Caco-2 (cell line): Measurements from ENCODE around the gene BACE2. TPM values are rescaled to one million over a fixed set of nuclear protein-coding genes. Genes with fewer than 3 reads are reported as not detected.

Experiments
- BruUV-seq: library from RNA; stranded (reverse); fragments of 400-500 nt; replicated peaks from 2 replicates; lab custom pipeline; 2021; lab: Mats Ljungman, UMichigan
- CTCF ChIA-PET: fragments of 300-600 bp; sonication (Branson Sonifier 250); formaldehyde crosslinking; loops from one replicate; lab custom pipeline; 2022; ENCODE audit warnings: antibody characterized with exemption; lab: Charles Lee
- POLR2A ChIA-PET: fragments of 300-600 bp; sonication (Branson Sonifier 250); formaldehyde crosslinking; loops from one replicate; lab custom pipeline; 2022; ENCODE audit warnings: antibody characterized with exemption; lab: Charles Lee
- DNase-seq, 2 experiments: peaks; one replicate each; pipeline versions ENCODE4 v3.0.0 to v3.0.0-alpha.2; 2020 to 2022
- H3K27me3 ChIP-seq: replicated peaks from 2 replicates; pipeline ENCODE4 v1.6.0; 2011; ENCODE audit warnings: low read length; ENCODE audit not compliant: control insufficient read depth, insufficient read depth
- H3K36me3 ChIP-seq: 2 replicates; pipeline ENCODE4 v1.5.1; 2011; ENCODE audit warnings: low read length; ENCODE audit not compliant: control insufficient read depth, insufficient read depth
- H3K4me1 ChIP-seq: fragments of 250-450 bp; sonication (Bioruptor Pico); 2 replicates; pipeline ENCODE4 v1.5.1; 2020; ENCODE audit warnings: mild to moderate bottlenecking
- H3K4me3 ChIP-seq: 2 replicates; pipeline ENCODE4 v1.5.1; 2011; ENCODE audit warnings: low read depth, mild to moderate bottlenecking, control low read depth, low read length
- H3K9me3 ChIP-seq: fragments of 250-450 bp; sonication (Bioruptor Pico); 2 replicates; pipeline ENCODE4 v1.5.1; 2020; ENCODE audit warnings: mild to moderate bottlenecking, moderate library complexity
- H3K27ac Mint-ChIP-seq: one replicate; pipeline ENCODE4 v1.8.0; 2022; ENCODE audit warnings: mixed read lengths; ENCODE audit not compliant: unreplicated experiment
- H3K27me3 Mint-ChIP-seq: one replicate; pipeline ENCODE4 v1.8.0; 2022; ENCODE audit warnings: mixed read lengths; ENCODE audit not compliant: insufficient read depth, unreplicated experiment
- H3K36me3 Mint-ChIP-seq: one replicate; pipeline ENCODE4 v1.8.0; 2022; ENCODE audit warnings: mild to moderate bottlenecking, mixed read lengths; ENCODE audit not compliant: insufficient read depth, unreplicated experiment
- H3K4me1 Mint-ChIP-seq: one replicate; pipeline ENCODE4 v1.8.0; 2022; ENCODE audit warnings: low read depth, mixed read lengths; ENCODE audit not compliant: unreplicated experiment
- H3K4me3 Mint-ChIP-seq: one replicate; pipeline ENCODE4 v1.8.0; 2022; ENCODE audit warnings: mild to moderate bottlenecking, moderate library complexity, mixed read lengths; ENCODE audit not compliant: unreplicated experiment
- H3K9me3 Mint-ChIP-seq: one replicate; pipeline ENCODE4 v1.8.0; 2022; ENCODE audit warnings: mixed read lengths; ENCODE audit not compliant: unreplicated experiment
- CTCF ChIP-seq, 2 experiments: fragments of 200-600 bp in 1 of 2; IDR thresholded peaks; 1 replicate in 1 of 2; 2 replicates in 1 of 2; pipeline versions ENCODE4 v1.5.1 to v1.8.0; 2011 to 2022; ENCODE audit warnings: antibody characterized with exemption in 1 of 2, control low read depth in 1 of 2, inconsistent platforms in 1 of 2, low read depth in 1 of 2, low read length in 1 of 2, mild to moderate bottlenecking in 1 of 2, moderate library complexity in 1 of 2; ENCODE audit not compliant: insufficient read depth in 1 of 2, severe bottlenecking in 1 of 2, unreplicated experiment in 1 of 2
- intact Hi-C: fragments of 100-400 bp; cut with micrococcal nuclease; formaldehyde crosslinking; loops from one replicate; pipeline ENCODE4 v1.10.0; 2022; ENCODE audit not compliant: unreplicated experiment
- total RNA-seq: library from RNA; stranded (reverse); gene quantifications from 2 replicates; pipeline ENCODE4 v1.2.3, GENCODE V29; 2022

The BACE2 gene
- total RNA-seq, 1 experiment from 2014 or later: 8.8 TPM

- DNase-seq: no peak
- no TSS peak for BruUV-seq
- ChIA-PET CTCF (no interaction called here), POLR2A (no interaction called here)
- peaks cover 9% of the 10 kb centered on the region for H3K27me3 Mint-ChIP-seq
- Histone ChIP-seq H3K4me3 (no peak overlapping the region), H3K9me3 (no peaks in the 10 kb centered on the region), H3K4me1 (no peaks in the 10 kb centered on the region), H3K27me3 (no peaks in the 10 kb centered on the region), H3K36me3 (no peaks in the 10 kb centered on the region)
- H3K9me3 Mint-ChIP-seq: no peaks in the 10 kb centered on the region
- intact Hi-C loops: no loop called here
- no peak overlapping the region for H3K27ac Mint-ChIP-seq
- H3K36me3 Mint-ChIP-seq: no peaks in the 10 kb centered on the region
- H3K4me3 Mint-ChIP-seq: no peak overlapping the region
- H3K4me1 Mint-ChIP-seq: peaks cover 8% of the 10 kb centered on the region
- TF ChIP-seq CTCF (IDR thresholded peaks at IDR 0.05; ENCODE audit: insufficient read depth in 1 of 2, low read depth in 1 of 2, low read length in 1 of 2, severe bottlenecking in 1 of 2, unreplicated experiment in 1 of 2): no peak
Measured at GRCh38 chr21:41138711-41139110, 29.2 kb upstream of the BACE2 start.

- BruUV-seq: no TSS peak
- H3K27me3 Mint-ChIP-seq: peaks cover 9% of the 10 kb centered on the region
- no peaks in the 10 kb centered on the region for H3K9me3 ChIP-seq
- POLR2A ChIA-PET: no interaction called here
- TF ChIP-seq CTCF (IDR thresholded peaks at IDR 0.05; ENCODE audit: insufficient read depth in 1 of 2, low read depth in 1 of 2, low read length in 1 of 2, severe bottlenecking in 1 of 2, unreplicated experiment in 1 of 2): no peak
- H3K4me3 ChIP-seq: no peak overlapping the region
- H3K27me3 ChIP-seq: no peaks in the 10 kb centered on the region
- DNase-seq: no peak
- H3K9me3 Mint-ChIP-seq: no peaks in the 10 kb centered on the region
- CTCF ChIA-PET: no interaction called here
- no peaks in the 10 kb centered on the region for H3K36me3 ChIP-seq
- H3K36me3 Mint-ChIP-seq: no peaks in the 10 kb centered on the region
- H3K4me1 ChIP-seq: no peaks in the 10 kb centered on the region
- H3K4me1 Mint-ChIP-seq: peaks cover 8% of the 10 kb centered on the region
- H3K27ac Mint-ChIP-seq: no peak overlapping the region
- H3K4me3 Mint-ChIP-seq: no peak overlapping the region
- intact Hi-C loops: no loop called here
Measured at GRCh38 chr21:41139275-41139674, 28.7 kb upstream of the BACE2 start.

- no peaks in the 10 kb centered on the region for H3K9me3 ChIP-seq
- no peaks in the 10 kb centered on the region for H3K36me3 ChIP-seq
- BruUV-seq: no TSS peak
- Mint-ChIP-seq H3K4me1 (peaks cover 8% of the 10 kb centered on the region), H3K27ac (no peak overlapping the region), H3K9me3 (no peaks in the 10 kb centered on the region), H3K27me3 (peaks cover 9% of the 10 kb centered on the region), H3K4me3 (no peak overlapping the region), H3K36me3 (no peaks in the 10 kb centered on the region)
- H3K27me3 ChIP-seq: no peaks in the 10 kb centered on the region
- H3K4me1 ChIP-seq: no peaks in the 10 kb centered on the region
- CTCF ChIA-PET: no interaction called here
- DNase-seq: no peak
- no peak overlapping the region for H3K4me3 ChIP-seq
- TF ChIP-seq CTCF (IDR thresholded peaks at IDR 0.05; ENCODE audit: insufficient read depth in 1 of 2, low read depth in 1 of 2, low read length in 1 of 2, severe bottlenecking in 1 of 2, unreplicated experiment in 1 of 2): no peak
- POLR2A ChIA-PET: no interaction called here
- intact Hi-C loops: no loop called here
Measured at GRCh38 chr21:41139951-41140350, 28.0 kb upstream of the BACE2 start.
